HepG2 (cell line): ENCODE data around the gene CHKB. TPM values are rescaled to one million over a fixed set of nuclear protein-coding genes. Genes with fewer than 3 reads are reported as not detected.
A peak's percentile ranks its signal among the peaks of the same experiment; 100 is the strongest.

Experiments
- AHR ChIP-seq: IDR thresholded peaks from 2 replicates; pipeline ENCODE4 v1.6.1; 2018; ENCODE audit warnings: missing genetic modification reagents, missing compliant biosample characterization
- CC2D1A ChIP-seq: sonication (generic); formaldehyde crosslinking; IDR thresholded peaks from 2 replicates; pipeline ENCODE4 v1.8.1; 2023; ENCODE audit warnings: mild to moderate bottlenecking, missing genetic modification reagents
- FLYWCH1 ChIP-seq: sonication (generic); formaldehyde crosslinking; IDR thresholded peaks from 2 replicates; pipeline ENCODE4 v1.8.1; 2023; ENCODE audit warnings: mild to moderate bottlenecking, missing genetic modification reagents
- GABPB1 ChIP-seq: IDR thresholded peaks from 2 replicates; pipeline ENCODE4 v1.6.1; 2016; ENCODE audit warnings: mild to moderate bottlenecking, missing genetic modification reagents, moderate library complexity, missing compliant biosample characterization
- HDAC1 ChIP-seq: sonication (generic); formaldehyde crosslinking; IDR thresholded peaks from 2 replicates; pipeline ENCODE4 v1.5.1; 2020; ENCODE audit warnings: mild to moderate bottlenecking, missing genetic modification reagents
- NFKB2 ChIP-seq: sonication (generic); formaldehyde crosslinking; IDR thresholded peaks from 2 replicates; pipeline ENCODE4 v1.4.0; 2020; ENCODE audit warnings: missing genetic modification reagents, borderline replicate concordance
- NR2C2 ChIP-seq: sonication (generic); formaldehyde crosslinking; IDR thresholded peaks from 2 replicates; pipeline ENCODE4 v1.4.0; 2020; ENCODE audit warnings: missing genetic modification reagents, mild to moderate bottlenecking, moderate library complexity, borderline replicate concordance
- PAX8 ChIP-seq: sonication (generic); formaldehyde crosslinking; IDR thresholded peaks from 2 replicates; pipeline ENCODE4 v1.8.0; 2022; ENCODE audit warnings: mild to moderate bottlenecking, missing genetic modification reagents, borderline replicate concordance
- RBAK ChIP-seq: sonication (generic); formaldehyde crosslinking; IDR thresholded peaks from 2 replicates; pipeline ENCODE4 v1.5.1; 2020; ENCODE audit warnings: mild to moderate bottlenecking, missing genetic modification reagents
- SAP130 ChIP-seq: IDR thresholded peaks from 2 replicates; pipeline ENCODE4 v1.6.1; 2016; ENCODE audit warnings: low read depth
- ZNF234 ChIP-seq: sonication (generic); formaldehyde crosslinking; conservative IDR thresholded peaks from 2 replicates; pipeline ENCODE4 v1.5.1; 2020; ENCODE audit warnings: mild to moderate bottlenecking, missing genetic modification reagents
- ZNF605 ChIP-seq: sonication (generic); formaldehyde crosslinking; IDR thresholded peaks from 2 replicates; pipeline ENCODE4 v1.8.0; 2022; ENCODE audit warnings: mild to moderate bottlenecking, missing genetic modification reagents
- polyA plus RNA-seq, 8 experiments: library from polyadenylated mRNA; depleted of rRNA in 3 of 8; stranded (reverse) in 7 of 8; unstranded in 1 of 8; fragments of >200 nt; fragmentation: Illumina TruSeq in 4 of 8; extraction: Trizol in 4 of 8; gene quantifications; 2 replicates each; pipeline versions ENCODE4 v1.2.1 to v1.2.3, GENCODE V29; 2011 to 2016; ENCODE audit warnings: low read depth in 4 of 8, missing spikeins in 1 of 8, mixed read lengths in 1 of 8; ENCODE audit not compliant: insufficient read depth in 1 of 8
- total RNA-seq, 5 experiments: library from RNA; depleted of rRNA; stranded (reverse); fragments of >200 nt; fragmentation: Illumina TruSeq; extraction: Trizol; gene quantifications; 2 replicates each; pipeline ENCODE4 v1.2.3, GENCODE V29; 2016; ENCODE audit warnings: low read depth in 1 of 5
- TF ChIP-seq, protein P1 (sequence below): sonication (generic); formaldehyde crosslinking; IDR thresholded peaks from 2 replicates; pipeline ENCODE4 v1.4.0; 2020; ENCODE audit warnings: mild to moderate bottlenecking, missing genetic modification reagents, borderline replicate concordance
- TF ChIP-seq, protein P2 (sequence below), 2 experiments: sonication (generic) in 1 of 2; formaldehyde crosslinking in 1 of 2; IDR thresholded peaks; 2 replicates each; pipeline versions ENCODE4 v1.4.0 to v1.6.1; 2018 to 2020; ENCODE audit warnings: missing genetic modification reagents in 2 of 2, borderline replicate concordance in 1 of 2, low read depth in 1 of 2, mild to moderate bottlenecking in 1 of 2, missing biosample characterization in 1 of 2
- TF ChIP-seq, protein P3 (sequence below): IDR thresholded peaks from 2 replicates; pipeline ENCODE4 v1.4.0; 2020; ENCODE audit warnings: mild to moderate bottlenecking, missing genetic modification reagents
- TF ChIP-seq, protein P4 (sequence below): sonication (generic); formaldehyde crosslinking; IDR thresholded peaks from 2 replicates; pipeline ENCODE4 v1.4.0; 2020; ENCODE audit warnings: mild to moderate bottlenecking, low read depth, missing genetic modification reagents
- TF ChIP-seq, protein P5 (sequence below): conservative IDR thresholded peaks from 2 replicates; pipeline ENCODE4 v1.6.1; 2018; ENCODE audit warnings: missing genetic modification reagents

The CHKB gene
- total and polyA plus RNA-seq, 2 of the 13 experiments (the other 11 are each of a cell fraction or from before 2014, with no cell fraction given) = 24.5 to 42.7 TPM

DNA sequence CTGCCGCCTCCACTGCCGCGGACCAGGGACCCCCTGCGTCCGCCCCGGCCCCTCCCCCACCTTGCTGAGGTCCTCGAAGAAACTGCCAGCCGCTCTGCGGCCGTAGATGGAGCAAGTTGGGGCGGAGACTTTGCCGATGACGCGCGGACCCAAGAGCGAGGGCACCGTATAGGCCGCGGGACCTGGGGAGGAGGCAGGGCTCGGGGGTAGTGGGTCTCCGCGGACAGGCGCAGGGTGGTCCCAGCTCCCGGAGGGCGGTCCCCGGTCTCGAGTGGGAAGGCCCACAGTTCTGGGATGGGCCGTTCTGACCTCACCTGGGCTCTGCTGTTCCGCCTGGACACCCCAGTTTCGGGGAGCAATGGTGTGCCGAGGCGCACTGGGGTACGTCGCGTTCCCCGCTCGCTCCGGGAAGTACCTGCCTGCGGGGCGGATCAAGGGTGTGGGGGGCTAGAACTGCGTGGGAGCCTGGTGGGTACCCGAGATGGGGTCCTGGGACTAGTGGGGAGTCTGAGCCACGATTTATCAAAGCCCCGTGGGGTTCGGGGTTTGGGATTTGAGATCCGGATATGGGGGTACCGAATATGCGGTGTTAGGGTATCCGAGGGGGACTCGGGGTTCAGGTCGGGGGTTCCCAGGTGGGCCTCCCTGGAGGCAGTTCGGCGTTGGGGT lies 51.6 kb downstream of the CHKB start (continued):
- TF ChIP-seq, protein P1, sequence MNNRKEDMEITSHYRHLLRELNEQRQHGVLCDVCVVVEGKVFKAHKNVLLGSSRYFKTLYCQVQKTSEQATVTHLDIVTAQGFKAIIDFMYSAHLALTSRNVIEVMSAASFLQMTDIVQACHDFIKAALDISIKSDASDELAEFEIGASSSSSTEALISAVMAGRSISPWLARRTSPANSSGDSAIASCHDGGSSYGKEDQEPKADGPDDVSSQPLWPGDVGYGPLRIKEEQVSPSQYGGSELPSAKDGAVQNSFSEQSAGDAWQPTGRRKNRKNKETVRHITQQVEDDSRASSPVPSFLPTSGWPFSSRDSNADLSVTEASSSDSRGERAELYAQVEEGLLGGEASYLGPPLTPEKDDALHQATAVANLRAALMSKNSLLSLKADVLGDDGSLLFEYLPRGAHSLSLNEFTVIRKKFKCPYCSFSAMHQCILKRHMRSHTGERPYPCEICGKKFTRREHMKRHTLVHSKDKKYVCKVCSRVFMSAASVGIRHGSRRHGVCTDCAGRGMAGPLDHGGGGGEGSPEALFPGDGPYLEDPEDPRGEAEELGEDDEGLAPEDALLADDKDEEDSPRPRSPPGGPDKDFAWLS = no peak
- no peak for TF ChIP-seq PAX8 (CRISPR knock-in tag)
- TF ChIP-seq, protein P2, sequence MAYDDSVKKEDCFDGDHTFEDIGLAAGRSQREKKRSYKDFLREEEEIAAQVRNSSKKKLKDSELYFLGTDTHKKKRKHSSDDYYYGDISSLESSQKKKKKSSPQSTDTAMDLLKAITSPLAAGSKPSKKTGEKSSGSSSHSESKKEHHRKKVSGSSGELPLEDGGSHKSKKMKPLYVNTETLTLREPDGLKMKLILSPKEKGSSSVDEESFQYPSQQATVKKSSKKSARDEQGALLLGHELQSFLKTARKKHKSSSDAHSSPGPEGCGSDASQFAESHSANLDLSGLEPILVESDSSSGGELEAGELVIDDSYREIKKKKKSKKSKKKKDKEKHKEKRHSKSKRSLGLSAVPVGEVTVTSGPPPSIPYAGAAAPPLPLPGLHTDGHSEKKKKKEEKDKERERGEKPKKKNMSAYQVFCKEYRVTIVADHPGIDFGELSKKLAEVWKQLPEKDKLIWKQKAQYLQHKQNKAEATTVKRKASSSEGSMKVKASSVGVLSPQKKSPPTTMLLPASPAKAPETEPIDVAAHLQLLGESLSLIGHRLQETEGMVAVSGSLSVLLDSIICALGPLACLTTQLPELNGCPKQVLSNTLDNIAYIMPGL (CRISPR knock-in tag; IDR thresholded peaks at IDR 0.05; ENCODE audit: borderline replicate concordance in 1 of 2, low read depth in 1 of 2) = peak in 1 of 2 experiments; percentile 5; a peak in 2 of 4 replicates
- no peak for TF ChIP-seq AHR (CRISPR knock-in tag)
- peak; percentile 69; the same call in 1 of the 2 replicates for TF ChIP-seq NR2C2 (CRISPR knock-in tag)
- TF ChIP-seq GABPB1 (CRISPR knock-in tag) = 0 out of 2 replicates have a peak, but pooled peaks have one; percentile 7
- TF ChIP-seq NFKB2 (CRISPR knock-in tag) = no peak
- TF ChIP-seq, protein P3, sequence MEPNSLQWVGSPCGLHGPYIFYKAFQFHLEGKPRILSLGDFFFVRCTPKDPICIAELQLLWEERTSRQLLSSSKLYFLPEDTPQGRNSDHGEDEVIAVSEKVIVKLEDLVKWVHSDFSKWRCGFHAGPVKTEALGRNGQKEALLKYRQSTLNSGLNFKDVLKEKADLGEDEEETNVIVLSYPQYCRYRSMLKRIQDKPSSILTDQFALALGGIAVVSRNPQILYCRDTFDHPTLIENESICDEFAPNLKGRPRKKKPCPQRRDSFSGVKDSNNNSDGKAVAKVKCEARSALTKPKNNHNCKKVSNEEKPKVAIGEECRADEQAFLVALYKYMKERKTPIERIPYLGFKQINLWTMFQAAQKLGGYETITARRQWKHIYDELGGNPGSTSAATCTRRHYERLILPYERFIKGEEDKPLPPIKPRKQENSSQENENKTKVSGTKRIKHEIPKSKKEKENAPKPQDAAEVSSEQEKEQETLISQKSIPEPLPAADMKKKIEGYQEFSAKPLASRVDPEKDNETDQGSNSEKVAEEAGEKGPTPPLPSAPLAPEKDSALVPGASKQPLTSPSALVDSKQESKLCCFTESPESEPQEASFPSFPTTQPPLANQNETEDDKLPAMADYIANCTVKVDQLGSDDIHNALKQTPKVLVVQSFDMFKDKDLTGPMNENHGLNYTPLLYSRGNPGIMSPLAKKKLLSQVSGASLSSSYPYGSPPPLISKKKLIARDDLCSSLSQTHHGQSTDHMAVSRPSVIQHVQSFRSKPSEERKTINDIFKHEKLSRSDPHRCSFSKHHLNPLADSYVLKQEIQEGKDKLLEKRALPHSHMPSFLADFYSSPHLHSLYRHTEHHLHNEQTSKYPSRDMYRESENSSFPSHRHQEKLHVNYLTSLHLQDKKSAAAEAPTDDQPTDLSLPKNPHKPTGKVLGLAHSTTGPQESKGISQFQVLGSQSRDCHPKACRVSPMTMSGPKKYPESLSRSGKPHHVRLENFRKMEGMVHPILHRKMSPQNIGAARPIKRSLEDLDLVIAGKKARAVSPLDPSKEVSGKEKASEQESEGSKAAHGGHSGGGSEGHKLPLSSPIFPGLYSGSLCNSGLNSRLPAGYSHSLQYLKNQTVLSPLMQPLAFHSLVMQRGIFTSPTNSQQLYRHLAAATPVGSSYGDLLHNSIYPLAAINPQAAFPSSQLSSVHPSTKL (CRISPR knock-in tag) = no peak
- no peak; the same call in none of the 2 replicates for TF ChIP-seq SAP130 (CRISPR knock-in tag)
- TF ChIP-seq FLYWCH1 (CRISPR knock-in tag) = no peak
- peak; percentile 65 for TF ChIP-seq HDAC1 (CRISPR knock-in tag)
- TF ChIP-seq, protein P4, sequence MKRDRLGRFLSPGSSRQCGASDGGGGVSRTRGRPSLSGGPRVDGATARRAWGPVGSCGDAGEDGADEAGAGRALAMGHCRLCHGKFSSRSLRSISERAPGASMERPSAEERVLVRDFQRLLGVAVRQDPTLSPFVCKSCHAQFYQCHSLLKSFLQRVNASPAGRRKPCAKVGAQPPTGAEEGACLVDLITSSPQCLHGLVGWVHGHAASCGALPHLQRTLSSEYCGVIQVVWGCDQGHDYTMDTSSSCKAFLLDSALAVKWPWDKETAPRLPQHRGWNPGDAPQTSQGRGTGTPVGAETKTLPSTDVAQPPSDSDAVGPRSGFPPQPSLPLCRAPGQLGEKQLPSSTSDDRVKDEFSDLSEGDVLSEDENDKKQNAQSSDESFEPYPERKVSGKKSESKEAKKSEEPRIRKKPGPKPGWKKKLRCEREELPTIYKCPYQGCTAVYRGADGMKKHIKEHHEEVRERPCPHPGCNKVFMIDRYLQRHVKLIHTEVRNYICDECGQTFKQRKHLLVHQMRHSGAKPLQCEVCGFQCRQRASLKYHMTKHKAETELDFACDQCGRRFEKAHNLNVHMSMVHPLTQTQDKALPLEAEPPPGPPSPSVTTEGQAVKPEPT (CRISPR knock-in tag) = no peak
- TF ChIP-seq CC2D1A (CRISPR knock-in tag) = 0 out of 2 replicates have a peak, but pooled peaks have one; percentile 70
- no peak for TF ChIP-seq RBAK (CRISPR knock-in tag)
- no peak; the same call in 1 of the 2 replicates for TF ChIP-seq ZNF234
- TF ChIP-seq, protein P5, sequence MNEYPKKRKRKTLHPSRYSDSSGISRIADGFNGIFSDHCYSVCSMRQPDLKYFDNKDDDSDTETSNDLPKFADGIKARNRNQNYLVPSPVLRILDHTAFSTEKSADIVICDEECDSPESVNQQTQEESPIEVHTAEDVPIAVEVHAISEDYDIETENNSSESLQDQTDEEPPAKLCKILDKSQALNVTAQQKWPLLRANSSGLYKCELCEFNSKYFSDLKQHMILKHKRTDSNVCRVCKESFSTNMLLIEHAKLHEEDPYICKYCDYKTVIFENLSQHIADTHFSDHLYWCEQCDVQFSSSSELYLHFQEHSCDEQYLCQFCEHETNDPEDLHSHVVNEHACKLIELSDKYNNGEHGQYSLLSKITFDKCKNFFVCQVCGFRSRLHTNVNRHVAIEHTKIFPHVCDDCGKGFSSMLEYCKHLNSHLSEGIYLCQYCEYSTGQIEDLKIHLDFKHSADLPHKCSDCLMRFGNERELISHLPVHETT (CRISPR knock-in tag) = no peak
- no peak for TF ChIP-seq ZNF605
